ENCODE measurements around the gene SLC36A3.
"Not testable (repeated sequence)": the region's sequence is repeated elsewhere in the genome, so short reads cannot be mapped to it uniquely, and the experiment has no call there.

SLC36A3 gene

DNA sequence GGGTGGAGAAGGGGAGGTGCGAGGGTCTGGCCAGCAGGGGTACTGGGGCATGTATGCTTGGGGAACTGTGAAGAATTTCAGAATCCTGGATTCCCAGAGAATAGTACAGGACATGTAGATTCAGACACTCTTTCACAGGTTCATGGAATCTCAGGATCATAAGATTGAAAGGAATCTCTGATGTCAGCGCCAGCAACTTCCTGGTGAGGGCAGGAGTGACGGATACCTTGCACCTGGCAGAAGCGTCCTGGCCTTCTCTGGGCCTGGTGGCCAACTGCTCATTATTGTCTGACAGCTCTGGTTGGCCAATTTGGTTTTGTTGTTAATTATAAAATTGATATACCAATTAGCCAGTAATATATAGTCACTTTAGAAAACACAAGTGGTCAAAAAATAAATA, 43.6 kb downstream of the SLC36A3 start:
- DNase-seq (ENCODE audit: low spot score): no peak

DNA sequence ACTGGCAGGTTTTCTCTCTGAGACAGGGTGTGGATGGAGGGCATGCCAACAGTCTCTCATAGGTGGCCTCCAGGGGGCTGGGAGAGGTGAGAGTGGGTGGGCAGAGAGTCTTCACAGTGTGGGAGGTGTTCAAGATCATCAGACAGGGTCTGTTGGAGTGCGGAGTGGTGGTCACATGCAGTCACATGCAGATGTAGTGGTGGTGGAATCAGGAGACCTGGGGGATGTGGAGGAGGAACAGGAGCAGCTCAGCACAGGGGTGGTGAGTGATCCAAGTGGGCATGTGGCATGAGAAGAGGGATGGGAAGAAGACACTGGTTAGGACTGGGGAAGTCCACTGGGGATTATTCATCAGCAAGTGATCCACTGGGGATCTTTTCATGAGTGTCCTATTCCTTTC, 44.8 kb downstream of the SLC36A3 start:
- DNase-seq (ENCODE audit: low spot score): no peak

DNA sequence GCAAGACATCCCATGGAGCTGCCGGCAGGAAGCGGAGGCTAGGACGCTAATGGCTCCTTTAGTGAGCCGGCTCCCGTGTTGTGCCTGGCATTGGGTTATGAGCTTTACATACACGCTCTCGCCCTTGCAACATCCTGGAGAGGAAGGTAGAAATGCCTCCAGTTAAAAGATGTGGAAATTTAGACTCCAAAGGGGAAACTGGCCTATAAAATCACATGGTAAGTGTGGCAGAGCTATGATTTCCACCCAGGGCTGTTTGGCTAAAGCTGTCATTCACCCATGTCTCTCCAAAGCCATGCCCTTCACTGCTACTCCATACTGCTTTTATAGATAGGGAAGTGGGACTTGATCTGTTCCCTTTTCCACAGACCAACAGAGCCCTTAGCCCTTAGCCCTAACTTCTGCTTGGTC, 45.4 kb downstream of the SLC36A3 start:
- DNase-seq (ENCODE audit: low spot score): no peak

DNA sequence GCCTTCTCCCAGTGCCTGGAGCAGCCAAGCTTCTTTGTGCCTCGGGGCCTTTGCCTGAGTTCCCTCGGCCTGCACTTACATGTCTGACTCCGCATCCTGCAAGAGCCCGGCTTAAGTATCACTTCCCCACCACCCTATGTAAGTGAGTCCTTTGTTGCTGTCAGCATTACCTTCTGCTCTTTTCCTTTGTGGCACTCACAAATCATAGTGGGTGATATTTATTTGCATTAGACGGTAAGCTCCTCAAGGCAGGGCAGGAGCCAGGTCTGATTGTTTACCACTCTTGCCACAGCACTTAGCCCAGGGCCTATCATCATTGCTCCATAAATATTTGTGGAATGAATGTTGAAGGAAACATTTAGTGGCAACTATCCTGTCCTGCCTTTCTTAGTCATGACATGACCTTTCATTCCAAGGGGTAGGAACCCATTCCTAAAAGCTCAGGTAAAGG, 45.8 kb downstream of the SLC36A3 start:
- DNase-seq (ENCODE audit: low spot score): no peak

DNA sequence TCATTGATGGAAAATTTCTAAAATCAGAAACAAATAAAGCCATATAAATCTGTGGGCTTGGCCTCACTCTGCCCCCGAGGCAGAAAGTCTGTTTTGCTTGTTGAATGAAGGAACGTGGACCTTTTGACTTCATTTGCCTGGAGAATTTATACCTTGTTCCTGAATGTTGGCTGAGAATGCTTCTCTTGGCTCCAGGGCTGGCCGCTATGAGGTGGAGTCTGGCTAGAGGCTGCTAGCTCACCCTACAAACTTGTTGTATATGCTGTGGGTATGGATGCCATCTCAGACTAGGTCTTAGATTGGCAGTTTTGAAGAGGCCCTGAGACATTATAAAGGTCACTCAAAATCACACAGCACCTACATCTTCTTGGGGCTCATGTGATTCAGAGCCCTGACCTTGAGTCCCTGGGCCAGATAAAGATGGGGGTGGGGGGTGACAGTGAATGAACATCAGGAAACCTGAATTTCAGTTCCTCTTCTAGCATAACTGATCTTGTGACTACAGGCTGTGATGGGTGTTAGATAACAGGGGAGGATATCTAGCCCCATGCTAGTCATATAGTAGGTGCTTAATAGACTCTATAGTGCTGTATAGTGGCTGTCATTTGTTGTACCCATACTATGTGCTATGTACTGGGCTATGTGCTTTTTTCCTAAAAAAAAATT, 47.8 kb downstream of the SLC36A3 start:
- no peak for DNase-seq (ENCODE audit: low spot score)

DNA sequence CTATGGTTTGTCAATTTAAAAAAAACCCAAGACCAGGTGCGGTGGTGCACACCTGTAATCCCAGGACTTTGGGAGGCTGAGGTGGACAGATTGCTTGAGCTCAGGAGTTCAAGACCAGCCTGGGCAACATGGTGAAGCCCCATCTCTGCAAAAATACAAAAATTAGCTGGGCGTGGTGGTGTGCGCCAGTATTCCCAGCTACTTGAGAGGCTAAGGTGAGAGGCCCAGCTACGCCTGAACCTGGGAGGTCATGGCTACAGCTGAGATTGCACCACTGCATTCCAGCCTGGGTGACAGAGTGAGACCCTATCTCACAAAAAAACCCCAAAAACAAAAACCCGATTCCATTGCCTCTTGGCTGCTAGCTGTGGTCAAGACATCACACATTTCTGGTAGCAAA, 48.6 kb downstream of the SLC36A3 start:
- not testable (repeated sequence) for DNase-seq (ENCODE audit: low spot score)

DNA sequence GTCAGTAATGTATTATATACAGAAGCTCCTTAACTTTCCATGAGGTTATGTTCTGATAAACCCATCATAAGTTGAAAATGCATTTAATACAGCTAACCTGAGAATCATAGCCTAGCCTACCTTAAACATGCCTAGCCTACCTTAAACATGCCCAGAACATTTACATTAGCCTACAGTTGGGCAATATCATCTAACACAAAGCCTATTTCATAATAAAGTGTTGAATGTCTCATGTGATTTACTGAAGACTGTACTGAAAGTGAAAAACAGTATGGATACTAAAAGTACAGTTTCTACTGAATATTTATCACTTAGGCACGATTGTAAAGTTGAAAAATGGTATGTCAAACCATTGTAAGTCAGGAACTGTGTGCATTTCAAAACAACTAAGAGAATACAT, 49.0 kb downstream of the SLC36A3 start:
- DNase-seq (ENCODE audit: low spot score): no peak

DNA sequence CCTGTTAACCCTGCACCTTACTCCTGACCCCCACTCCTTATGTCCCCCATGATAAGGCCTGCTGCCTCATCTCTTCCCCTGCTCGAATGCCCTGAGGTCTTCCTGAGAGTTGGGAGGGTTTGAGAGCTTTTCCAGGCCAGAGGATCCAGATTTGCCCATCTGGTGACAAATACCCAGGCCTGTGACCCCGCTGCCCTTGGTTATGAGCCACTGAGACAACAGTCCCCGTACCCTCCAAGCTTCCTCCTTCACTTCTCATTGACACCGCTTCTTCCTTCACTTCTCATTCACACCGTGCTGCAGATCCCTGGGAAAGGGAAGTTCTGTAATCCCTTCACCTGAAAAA, 50.0 kb downstream of the SLC36A3 start:
- no peak for DNase-seq (ENCODE audit: low spot score)

DNA sequence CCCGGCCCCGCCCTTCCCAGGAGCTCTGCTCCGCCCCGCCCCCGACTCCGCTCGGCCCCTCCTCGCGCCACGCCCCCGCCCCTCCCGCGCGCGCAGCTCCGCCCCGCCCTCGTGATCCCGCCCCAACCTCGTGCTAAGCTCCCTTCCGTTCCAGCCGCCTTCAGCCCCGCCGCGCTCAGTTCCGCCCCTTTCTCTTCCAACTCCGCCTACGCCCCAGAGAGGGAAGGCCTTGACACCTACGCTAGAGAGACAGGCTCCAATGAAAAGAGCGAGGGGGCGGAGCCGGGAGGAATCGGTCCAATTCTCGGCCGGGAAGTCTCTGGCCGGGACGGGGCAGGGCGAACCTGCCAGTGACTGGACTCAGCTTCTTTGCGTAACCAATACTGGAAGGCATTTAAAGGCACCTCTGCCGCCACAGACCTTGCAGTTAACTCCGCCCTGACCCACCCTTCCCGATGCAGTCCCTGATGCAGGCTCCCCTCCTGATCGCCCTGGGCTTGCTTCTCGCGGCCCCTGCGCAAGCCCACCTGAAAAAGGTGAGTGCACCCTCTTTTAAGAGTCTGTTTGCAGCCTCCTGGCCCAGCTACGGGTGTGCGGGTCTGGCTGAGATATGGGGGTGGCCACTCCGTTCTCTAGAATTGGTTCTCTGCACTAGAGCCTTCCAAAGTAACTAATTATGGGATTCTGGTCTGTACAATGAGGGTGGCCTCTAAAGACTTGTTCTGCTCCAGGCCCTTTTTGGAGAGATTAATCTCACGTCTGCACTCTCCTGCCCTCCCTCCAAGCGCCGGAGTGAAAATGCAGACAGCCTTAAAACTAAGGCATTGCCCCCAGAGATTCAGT, 50.6 kb downstream of the SLC36A3 start, which contains the start of gene GM2A:
GM2A (plus strand) TSS at position 424 of the 843 bp plus-strand sequence; CDS start at position 456, 32 bp downstream.
- DNase-seq (ENCODE audit: low spot score): peak; percentile 100

DNA sequence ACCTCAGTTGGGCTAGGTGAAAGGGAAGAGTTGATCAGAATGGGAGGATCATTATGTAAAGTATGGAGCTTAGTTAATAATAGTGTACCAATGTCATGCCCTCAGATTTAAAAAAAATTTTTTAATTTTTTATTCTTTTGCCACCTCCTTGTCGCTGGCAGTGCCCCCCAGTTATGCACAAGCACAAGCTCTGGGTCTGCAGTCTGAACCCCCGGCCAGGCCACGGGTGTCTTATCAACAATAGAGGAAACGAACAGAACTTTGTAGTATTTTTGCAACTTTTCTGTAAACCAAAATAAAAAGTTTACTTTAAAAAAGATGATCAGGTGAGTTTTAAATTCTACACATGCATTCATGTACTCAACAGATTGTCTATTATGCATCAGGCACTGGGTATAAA, 51.9 kb downstream of the SLC36A3 start:
- no peak for DNase-seq (ENCODE audit: low spot score)

DNA sequence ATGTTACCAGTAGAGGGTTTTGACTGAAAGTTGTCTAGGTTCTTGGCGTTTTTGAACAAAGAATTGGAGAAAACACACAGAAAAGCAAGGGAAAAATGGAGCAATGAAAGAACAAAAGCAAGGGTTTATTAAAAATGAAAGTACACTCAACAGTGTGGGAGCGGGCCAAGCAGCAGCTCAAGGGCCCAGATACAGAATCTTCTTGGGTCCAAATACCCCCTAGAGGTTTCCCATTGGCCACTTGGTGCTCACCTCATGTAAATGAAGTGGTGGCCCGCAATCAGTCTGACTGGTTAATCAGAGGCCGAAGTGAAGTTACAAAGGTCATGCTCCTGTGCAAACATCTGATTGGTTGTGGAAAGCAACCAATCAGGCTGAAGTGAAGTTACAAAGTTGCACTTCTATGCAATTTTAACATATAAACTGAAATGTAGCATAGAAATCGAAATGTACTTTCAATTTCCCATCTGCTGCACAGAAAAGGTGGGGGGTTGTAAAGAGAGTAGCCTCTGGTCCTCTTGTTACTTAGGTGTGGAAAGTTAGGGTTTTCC, 52.5 kb downstream of the SLC36A3 start:
- no peak for DNase-seq (ENCODE audit: low spot score)

DNA sequence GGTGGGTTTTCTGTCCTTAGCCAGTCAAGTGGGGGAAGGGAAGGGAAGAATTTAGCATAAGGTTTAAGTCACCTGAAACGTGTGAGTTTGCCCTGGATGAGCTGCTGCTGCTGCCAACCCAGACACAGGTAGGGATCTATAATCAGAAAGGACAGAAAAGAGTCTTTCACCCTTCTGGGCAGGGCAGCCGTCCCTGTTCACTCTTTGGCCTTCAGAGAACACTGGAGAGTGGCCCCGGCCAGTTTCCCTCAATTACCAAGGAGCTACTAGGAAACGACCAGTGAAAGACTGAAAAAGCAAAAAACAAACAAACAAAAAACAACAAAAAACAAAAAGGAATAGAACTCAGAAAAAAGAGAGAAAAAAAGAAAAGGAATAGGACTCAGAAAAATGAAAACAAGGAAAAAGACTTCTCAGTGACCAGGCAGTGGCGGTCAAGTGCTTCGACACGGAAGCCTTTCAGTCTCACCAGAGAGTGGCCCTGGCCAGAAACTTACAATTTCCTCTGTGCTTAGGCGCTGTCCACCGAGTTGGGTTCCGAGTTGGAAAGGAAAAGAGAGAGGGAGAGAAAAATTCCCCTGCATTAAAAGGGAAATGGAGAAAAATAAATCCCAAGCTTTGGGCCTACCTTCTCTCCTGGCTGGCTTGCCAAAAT, 53.1 kb downstream of the SLC36A3 start:
- no peak for DNase-seq (ENCODE audit: low spot score)

DNA sequence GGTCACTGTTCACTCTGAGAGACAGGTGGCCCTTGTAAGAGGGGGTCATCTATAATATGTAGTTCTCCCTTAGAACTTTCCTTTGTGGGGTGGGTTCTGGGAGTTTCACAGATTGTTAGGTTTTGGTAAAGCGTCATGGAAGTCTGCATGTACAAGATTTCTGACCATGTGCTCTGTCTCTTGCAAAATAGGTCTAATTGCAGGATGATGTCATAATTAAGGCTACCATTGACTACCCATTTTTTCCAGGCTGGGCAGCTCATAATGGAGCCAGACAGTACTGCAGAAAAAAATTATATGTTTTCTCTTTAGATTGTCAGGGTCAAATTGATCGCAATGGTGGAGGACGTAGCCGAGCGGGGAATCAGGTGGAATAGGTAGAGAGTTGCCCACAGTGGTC, 54.3 kb downstream of the SLC36A3 start:
- DNase-seq (ENCODE audit: low spot score): no peak

DNA sequence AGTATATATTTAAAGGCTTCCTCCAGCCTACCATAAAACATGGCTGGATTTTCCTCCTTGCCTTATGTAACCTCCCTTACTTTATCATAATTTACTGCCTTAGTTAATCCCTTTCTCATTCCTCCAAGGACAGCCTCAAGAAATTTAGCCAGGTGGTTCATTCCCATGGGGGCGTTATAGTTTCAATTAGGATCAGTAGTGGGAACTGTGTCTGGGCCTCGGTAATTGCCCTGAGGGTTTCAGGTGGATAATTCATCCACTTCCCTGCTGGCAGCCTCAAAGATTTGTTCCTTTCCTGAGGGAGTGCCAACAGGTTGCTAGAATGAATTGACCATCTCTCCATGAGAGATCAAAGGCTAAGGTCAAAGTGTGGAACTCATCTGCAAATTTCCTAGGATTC, 54.9 kb downstream of the SLC36A3 start:
- no peak for DNase-seq (ENCODE audit: low spot score)

DNA sequence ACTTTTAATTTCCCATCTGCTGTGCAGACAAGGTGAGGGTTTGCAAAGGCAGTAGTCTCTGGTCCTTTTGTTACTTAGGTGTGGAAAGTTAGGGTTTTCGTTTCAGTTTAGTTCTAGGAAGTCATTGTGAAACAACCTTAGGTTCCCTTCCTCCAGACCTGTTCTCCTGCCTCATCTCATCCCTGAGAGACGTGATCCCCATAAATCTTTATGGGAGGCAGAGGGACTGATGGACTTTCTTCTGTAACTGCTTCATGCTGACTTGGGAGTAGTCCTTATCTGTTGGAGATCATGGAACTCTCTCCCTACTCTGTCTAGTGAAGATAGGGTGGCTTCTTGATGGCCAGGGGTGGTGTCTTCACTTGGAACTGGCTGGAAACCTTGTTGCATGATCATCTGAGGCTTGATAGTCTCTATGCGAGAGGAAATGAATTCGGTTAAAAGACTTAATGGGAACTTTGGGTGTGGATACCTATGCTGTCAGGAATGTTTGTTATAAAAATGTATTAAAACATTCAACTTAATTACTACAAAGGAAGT, 57.8 kb downstream of the SLC36A3 start:
- no peak for DNase-seq (ENCODE audit: low spot score)

DNA sequence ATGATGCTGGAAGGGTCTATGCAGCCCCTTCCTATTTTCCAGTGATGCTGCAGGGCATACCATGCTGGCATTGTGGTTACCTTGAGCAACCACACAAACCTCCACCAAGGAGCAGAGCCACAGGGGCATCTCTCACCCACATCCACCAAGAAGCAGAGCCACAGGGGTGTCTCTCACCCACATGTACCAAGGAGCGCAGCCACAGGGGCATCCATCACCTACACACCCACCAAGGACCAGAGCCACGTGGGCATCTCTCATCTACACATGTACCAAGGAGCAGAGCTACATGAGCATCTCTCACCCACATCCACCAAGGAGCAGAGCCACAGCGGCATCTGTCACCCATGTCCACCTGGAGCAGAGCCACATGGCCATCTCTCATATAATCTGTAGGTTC, 59.4 kb downstream of the SLC36A3 start:
- no peak for DNase-seq (ENCODE audit: low spot score)

DNA sequence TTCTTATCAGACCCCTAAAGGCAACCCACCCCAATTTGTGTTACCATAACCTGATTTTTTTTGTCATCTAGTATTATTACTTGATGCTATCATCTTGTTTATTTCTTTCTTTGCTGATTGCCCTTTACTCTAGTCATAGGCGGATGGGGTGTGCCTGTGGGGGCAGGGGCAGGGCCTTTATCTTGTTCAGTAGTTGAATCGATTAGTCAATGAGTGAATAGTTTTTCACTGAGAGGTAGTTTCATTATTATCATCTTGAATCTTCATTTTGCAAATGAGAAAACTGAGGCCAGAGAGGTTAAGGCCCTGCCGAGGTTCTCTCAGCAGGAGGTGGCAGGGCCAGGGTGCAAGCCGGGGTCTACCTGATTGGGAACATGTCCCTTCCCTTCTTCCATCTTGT, 60.0 kb downstream of the SLC36A3 start:
- DNase-seq (ENCODE audit: low spot score): no peak

DNA sequence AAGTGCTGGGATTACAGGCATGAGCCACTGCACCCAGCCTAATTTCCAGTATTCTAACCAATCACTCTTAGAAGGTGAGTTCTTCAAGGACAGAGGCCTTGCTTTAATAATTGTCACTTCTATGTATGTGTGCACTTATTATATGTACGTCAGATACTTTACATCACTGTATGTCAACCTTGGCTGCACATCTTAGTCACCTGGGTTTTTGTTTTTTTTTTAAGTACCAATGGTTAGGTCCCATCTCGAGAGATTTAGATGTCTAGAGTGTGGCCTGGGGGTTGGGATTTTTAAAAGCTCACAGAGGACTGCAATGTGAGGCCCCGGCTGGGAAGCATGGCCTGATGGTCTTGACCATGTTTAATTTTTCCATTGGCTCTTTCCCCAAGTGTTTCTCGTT, 60.4 kb downstream of the SLC36A3 start:
- DNase-seq (ENCODE audit: low spot score): no peak

DNA sequence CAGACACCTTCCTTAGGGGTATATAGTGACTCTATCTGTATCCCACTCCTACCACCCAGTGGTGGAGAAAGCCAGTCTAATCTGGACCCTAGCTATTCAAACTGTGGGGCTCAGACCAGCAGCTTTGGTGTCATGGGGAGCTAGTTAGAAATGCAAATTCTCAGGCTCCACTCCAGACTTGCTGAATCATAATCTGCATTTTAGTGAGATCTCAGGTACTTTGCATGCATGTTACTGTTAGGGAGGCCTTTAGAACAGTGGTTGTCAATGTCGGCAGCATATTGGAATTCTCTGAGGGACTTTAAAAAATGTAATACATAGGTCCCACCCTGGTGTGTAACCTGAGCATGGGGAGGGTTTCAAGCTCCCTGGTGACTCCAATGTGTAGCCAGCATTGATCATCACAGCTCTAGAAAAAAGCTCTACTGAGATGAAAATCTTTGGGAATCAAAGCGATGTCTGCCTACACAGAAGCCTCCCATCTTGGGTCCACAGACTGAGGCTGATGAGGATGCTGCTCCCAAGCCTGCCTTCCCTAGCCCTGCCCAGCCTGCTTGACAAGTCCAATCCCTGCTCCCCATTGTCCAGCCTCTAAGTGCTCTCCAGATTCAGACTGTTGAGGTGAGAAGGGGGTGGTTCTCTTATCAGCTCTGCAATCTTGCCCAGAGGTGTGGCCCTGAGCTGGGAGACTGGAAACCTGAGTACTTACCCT, 62.5 kb downstream of the SLC36A3 start:
- DNase-seq (ENCODE audit: low spot score): no peak

DNA sequence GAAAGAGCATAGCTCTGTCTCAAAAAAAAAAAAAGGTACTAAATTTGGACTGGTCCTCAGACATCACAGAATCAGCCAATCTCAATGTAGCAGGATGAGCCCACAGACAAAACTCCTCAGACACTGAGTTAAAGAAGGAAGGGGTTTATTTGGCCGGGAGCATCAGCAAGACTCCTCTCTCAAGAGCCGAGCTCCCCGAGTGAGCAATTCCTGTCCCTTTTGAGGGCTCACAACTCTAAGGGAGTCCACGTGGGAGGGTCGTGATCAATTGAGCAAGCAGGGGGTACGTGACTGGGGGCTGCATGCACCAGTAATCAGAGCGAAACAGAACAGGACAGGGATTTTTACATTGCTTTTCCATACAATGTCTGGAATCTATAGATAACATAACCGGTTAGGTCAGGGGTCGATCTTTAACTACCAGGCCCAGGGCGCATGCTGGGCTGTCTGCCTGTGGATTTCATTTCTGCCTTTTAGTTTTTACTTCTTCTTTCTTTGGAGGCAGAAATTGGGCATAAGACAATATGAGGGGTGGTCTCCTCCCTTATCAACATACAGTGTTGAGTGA, 63.2 kb downstream of the SLC36A3 start:
- DNase-seq (ENCODE audit: low spot score): not testable (repeated sequence)

DNA sequence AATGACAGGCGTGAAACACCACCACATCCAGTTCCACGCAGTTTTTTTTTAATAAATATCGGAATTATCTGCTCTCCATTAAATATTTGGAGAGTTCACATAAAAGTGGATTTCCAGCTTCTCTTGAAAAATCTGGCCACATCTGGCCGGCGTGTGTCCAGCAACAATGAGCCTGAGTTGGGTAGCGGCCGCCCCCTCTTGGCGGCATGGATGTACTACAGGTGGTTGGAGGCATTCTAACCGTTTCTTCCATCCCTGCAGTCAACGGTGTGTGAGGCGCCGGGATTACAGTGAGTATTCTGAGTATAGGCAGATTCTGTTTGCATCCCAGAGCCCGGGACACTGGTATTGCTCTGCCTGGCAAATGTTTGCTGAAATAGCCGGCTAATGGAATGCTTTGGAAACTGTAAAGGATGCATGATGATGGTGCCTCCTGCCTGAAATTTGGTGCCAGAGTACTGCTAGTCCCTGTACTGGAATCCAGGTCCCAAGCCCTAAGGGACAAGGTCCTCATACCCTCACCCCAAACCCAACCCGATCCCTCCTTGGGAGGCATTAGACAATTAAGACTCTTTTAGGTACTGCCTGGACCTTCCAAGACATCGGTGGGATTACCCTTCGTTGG, 64.2 kb downstream of the SLC36A3 start:
- no peak for DNase-seq (ENCODE audit: low spot score)

Data from putamen (tissue), 1 donor.